ENCODE results near the gene ALDOB.

ALDOB gene

GRCh38 chr9:101435601-101436079 is at the start of gene ALDOB:
ALDOB (minus strand) TSS chr9:101435774; CDS start chr9:101430887, 4,887 bp downstream.
- no peak for DNase-seq (ENCODE audit: low read depth)

DNA sequence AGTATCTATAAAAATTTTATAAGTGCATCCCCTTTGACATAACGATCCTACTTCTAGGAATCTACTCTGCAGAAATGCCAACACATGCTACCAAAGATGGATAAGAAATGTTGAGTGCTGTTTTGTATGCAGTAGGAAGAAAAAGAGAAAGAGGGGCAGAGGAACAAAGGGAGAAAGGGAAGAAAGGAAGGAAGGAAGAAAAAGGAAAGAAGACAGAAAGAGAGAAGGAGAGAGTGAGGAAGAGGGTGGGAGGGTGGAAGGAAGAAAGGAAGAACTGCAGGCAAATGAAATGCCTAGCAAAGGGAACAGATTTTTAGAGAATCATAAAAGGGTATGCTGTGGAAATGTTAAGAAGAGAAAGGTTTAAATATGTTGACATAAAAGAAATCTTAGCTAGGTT is 48.5 kb upstream of the ALDOB start:
- DNase-seq (ENCODE audit: low read depth): no peak

DNA sequence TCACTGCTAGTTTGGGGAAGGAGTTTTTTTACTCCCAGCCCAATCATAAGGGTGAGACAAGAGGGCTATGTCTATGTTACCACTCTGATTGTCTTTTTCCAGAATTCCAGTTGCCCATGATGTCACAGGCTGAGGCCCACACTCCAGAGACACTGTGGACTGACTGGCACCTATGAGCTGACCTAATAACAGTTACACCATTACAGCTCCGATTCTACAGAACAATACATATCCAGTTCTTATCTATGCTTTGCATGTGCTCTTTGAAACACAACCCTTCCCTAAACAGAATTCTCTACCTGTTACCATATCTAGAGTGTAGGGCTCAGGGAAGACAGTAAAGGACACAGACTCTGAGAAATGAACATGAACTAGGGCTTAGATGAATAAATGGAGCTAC is 45.7 kb upstream of the ALDOB start:
- DNase-seq (ENCODE audit: low read depth): no peak

DNA sequence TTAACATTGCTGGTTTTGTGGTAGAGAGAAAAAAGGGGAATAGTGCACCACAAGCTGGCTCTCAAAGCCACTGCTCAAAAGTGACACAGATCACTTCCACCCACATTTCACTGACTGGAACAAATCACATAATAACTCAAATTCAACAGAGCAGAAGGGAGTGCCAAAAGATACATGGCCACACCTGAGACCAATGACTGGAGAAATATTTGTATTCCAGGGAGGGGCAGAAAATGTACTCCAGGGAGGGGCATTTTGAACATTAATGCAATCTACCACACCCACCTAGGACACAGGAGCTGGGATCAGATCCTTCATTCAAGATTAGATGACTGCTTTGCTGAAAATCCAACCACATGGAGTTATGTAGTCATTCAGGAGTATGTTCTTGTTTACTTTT is 44.8 kb upstream of the ALDOB start:
- no peak for DNase-seq (ENCODE audit: low read depth)

DNA sequence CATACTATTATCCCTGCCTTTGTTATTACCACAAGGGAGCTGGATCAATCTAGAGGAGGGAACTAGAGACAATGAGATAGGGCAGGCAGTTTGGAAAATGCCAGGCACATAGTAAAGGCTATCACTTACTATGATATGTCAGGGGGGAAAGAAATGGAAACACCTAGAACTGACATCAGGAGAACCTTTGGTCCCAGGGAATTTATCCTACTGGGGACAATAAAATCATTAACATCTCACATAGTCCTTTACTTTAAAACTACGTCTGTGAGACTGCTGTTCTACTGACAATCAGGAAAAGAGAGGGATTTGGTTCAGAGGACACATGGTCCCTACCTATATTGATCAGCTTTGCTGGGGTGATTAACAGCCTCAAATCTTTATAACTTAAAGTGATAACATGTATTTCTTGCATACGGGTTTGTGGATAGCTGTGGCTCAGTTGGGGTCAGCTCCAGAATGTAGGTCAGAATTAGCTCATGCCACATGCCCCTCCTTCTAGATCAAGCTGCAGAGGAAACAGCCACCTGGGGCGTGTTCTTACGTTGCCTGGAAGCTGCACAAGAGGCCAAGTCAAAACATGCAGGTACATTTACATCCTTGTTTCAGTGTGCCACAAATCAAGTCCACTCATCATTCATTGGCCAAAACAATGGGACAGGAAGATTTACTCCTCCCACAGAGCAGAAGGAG is 43.9 kb upstream of the ALDOB start:
- DNase-seq (ENCODE audit: low read depth): no peak

DNA sequence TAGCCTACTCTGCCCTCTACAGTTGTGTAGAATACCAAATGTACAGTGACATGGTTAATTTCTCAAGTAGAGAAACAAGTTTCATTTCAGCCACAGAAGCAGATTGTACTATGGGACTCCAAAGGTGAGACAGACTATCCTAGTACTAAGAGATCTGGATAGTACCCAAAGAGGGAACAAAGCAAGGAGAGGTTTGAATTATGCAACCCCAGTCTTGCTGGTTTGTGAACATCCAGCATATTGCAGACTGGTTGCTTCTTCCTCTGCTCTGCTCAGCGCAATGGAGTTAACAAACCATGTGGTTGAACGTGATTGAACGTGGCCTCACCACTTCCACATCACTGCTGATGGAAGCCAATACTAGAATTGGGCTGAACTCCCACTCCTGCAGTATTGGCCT is 43.3 kb upstream of the ALDOB start:
- DNase-seq (ENCODE audit: low read depth): no peak

- DNase-seq (ENCODE audit: low read depth): no peak
Measured at GRCh38 chr9:101478444-101478843, 42.9 kb upstream of the ALDOB start.

GRCh38 chr9:101477736-101478135 is 42.2 kb upstream of the ALDOB start:
- no peak for DNase-seq (ENCODE audit: low read depth)

DNA sequence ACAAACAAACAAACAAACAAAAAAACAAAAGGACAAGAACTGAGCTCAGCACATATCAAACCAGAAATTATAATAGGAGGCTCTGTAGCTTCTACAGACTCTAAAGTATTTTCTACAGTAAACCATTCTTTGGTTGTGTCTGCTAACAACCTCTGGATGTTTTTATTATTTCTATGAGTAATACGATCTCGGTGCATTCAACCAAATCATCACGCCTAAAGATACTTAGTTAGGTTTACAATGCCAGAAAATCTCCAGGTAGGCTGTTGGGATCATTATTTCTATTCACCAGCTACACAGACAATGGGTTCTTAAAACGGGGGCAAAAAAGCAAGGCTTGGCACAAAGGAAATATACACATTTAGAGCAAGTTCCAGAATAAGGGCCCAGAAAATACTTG is 41.6 kb upstream of the ALDOB start:
- no peak for DNase-seq (ENCODE audit: low read depth)

DNA sequence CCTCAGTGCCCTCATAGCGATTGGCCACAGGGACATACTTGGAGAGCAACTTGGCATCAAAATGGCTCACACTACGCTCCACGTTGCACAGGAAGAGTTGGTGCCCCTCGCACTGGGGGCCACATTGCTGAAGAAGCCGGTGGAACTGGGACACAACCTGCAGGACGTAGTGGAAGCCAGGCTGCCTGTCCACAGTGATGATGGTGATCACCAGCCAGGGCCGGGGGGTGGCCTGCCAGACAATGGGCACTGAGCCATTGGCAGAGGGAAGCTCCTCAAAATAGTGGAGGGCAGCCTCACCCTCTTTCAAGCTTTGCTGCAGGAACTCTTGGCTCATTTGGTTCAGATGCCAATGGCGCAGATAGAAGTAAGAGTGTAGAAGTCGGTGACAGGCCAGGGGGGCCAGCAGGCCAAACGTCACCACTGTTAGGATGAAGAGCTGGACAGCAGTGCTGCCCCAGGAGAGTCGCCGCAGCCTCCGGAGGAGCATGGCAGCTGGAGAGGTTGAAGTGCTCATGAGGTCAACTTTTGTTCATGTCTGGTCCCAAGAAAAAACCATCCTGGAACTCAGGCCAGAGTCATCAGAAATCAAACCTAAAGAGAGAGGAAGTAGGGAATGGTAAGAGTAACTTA is 41.1 kb upstream of the ALDOB start:
- DNase-seq (ENCODE audit: low read depth): no peak

DNA sequence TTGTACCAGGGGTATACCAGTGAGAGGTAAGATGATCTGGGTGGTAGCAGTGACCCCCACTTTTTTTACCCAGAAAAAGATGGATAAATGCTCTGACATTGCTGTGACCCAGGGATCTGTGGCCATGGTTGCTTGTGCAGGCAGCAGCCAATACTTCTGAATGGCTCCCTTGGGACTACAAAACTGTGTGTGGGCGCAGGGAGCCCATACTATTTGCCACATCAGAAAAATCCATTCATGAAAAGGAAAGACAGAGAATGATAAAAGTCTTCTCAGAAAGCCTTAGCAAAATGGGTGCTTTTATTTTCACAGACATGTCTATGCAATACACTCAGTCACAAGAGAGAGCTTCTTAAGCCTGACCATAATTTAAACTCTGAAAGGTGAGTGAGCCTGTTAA is 37.3 kb upstream of the ALDOB start:
- no peak for DNase-seq (ENCODE audit: low read depth)

GRCh38 chr9:101470929-101471328 is 35.4 kb upstream of the ALDOB start:
- no peak for DNase-seq (ENCODE audit: low read depth)

DNA sequence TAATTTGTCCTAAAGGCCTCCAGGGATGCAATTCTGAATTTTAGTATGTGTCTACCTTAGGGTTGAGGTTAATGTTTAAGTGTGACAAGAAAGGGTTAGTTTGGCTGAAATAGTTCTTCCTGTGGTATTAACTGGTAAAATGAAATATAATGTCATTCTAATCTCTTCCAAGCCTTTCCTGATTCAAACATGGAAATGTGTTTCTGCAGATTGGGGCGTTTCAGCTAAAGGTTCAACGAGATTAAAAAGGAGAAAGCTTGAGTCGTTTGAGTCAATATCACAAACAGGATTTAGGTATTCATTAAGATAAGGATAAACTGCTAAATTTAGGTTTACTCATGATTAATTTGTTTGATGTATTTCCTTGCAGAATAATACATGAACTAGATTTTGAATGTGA is 34.4 kb upstream of the ALDOB start:
- no peak for DNase-seq (ENCODE audit: low read depth)

- DNase-seq (ENCODE audit: low read depth): no peak
Measured at GRCh38 chr9:101469026-101469425, 33.5 kb upstream of the ALDOB start.

DNA sequence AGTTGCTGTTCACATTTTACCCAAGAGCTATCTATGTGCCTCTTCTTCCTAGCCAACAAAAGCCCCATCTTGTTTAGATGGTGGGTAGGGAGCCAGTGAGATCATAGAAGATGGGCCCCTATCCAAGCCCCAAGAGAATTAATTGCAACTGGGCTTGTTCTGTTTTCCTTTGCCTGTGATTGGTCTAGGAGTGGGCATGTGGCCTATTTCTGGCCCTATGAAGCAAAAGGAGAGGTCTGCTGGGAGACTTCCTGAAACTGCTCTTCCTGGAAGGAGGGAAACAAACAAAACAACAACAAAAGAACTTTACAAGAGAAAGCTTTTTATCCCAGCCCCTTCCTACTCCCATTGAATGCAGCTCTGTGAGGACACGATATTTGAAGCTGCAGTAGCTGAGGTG is 32.5 kb upstream of the ALDOB start:
- DNase-seq (ENCODE audit: low read depth): no peak

- DNase-seq (ENCODE audit: low read depth): no peak
Measured at GRCh38 chr9:101467690-101468089, 32.1 kb upstream of the ALDOB start.

- DNase-seq (ENCODE audit: low read depth): no peak
Measured at GRCh38 chr9:101466863-101467262, 31.3 kb upstream of the ALDOB start.

GRCh38 chr9:101465326-101465915 is 29.8 kb upstream of the ALDOB start:
- DNase-seq (ENCODE audit: low read depth): no peak

DNA sequence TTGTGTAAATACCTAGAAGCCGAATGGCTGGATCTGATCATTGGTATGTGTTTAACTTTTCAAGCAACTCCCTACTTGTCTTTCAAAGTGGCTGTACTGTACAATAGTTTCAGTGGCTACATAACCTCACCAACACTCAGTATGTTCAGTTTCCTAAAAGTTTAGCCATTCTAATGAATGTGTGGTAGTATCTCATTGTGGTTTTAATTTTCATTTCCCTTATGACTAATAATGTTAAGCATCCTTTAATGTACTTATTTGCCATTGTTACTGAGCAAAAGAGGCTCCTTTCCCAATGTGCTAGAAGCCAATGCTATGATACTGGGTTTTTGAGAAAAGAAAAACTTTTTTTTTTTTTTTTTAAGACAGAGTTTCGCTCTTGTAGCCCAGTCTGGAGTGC is 27.8 kb upstream of the ALDOB start:
- DNase-seq (ENCODE audit: low read depth): no peak

- no peak for DNase-seq (ENCODE audit: low read depth)
Measured at GRCh38 chr9:101462558-101462957, 27.0 kb upstream of the ALDOB start.

- DNase-seq (ENCODE audit: low read depth): no peak
Measured at GRCh38 chr9:101460965-101461364, 25.4 kb upstream of the ALDOB start.

DNA sequence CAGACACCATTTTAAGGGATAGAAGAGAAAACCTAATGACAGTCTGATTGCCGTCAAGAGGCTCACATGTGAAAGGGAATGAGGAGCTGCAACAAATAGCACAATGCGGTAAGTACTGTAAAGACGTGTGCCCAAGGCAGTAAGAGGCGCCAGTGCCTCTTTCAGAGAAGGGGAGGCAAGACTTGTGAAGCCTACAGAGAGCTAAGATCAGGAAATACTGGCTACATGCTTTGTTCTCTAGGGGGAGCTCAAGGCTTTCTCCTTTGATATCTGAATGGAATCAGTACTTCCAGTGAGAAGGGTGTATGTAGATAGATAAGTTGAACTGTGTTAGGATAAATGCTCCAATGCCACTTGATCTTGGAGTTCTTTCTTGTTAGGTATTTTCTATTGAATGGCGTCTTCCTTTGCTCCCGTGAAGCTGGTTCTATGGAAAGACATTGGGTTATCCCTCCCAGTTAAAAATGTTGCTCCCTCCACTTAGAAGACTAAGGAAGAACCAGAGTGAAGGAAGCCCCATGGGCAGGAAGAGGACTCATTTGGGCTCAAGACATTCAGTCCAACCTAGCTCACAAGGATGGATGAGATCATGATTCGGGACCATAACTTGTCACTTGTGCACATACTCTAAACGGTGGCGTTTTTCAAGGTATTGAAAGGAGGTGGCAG is 23.5 kb upstream of the ALDOB start:
- DNase-seq (ENCODE audit: low read depth): no peak

GRCh38 chr9:101457003-101457402 is 21.4 kb upstream of the ALDOB start:
- DNase-seq (ENCODE audit: low read depth): no peak

Measured in stimulated activated CD4-positive, alpha-beta T cell treated with anti-CD3 and anti-CD28 coated beads, Interleukin-2, amount 100 ng/mL, for 4 hours (primary cell).